ENCODE measurements around the gene FMNL3. TPM values are rescaled to one million over a fixed set of nuclear protein-coding genes. Genes with fewer than 3 reads are reported as not detected.

Gene FMNL3
- total RNA-seq, 1 experiment from 2014 or later = 3.5 TPM

GRCh38 chr12:49636574-49636973, 70.6 kb downstream of the FMNL3 start:
- POLR2A ChIA-PET = interaction anchor here (1.1 to 3.0 kb wide), 2 partner anchors 12 to 105 kb away, joined by 4 to 10 read pairs; partner anchors contain the start of gene TMBIM6

More at GRCh38 chr12:49636574-49636973, 70.6 kb downstream of the FMNL3 start:
- Histone ChIP-seq H3K4me1 (ENCODE audit: control insufficient read depth in 1 of 2, insufficient read depth in 2 of 2, low read length in 2 of 2) (no peaks in the 10 kb centered on the region), H2AFZ (ENCODE audit: low read depth, low read length, poor library complexity, severe bottlenecking) (no peak overlapping the region), H3K9me2 (ENCODE audit: insufficient read depth) (no peaks in the 10 kb centered on the region), H3K9me3 (ENCODE audit: control insufficient read depth in 1 of 2, insufficient read depth in 1 of 2, low read depth in 1 of 2, low read length in 2 of 2) (no peaks in the 10 kb centered on the region), H3K27ac (ENCODE audit: low read depth, low read length) (no peak overlapping the region), H3K4me3 (replicated peaks in 1 of 2; ENCODE audit: low read depth in 1 of 2, low read length in 2 of 2) (no peak overlapping the region), H3K36me3 (ENCODE audit: control insufficient read depth in 1 of 2, insufficient read depth in 2 of 2, low read length in 2 of 2) (0 out of 4 replicates have a peak, but pooled peaks cover 0 to 3% of the 10 kb centered on the region in 2 experiments), H3K4me2 (ENCODE audit: low read length) (no peak overlapping the region), H4K20me1 (ENCODE audit: insufficient read depth) (no peaks in the 10 kb centered on the region), H3K27me3 (ENCODE audit: insufficient read depth, low read length) (no peaks in the 10 kb centered on the region), H3K9ac (ENCODE audit: low read length) (no peak overlapping the region), H3K79me2 (ENCODE audit: insufficient read depth, low read length) (no peaks in the 10 kb centered on the region)
- BruUV-seq (replicated peaks) = no TSS peak
- no peak for ATAC-seq
- TF ChIP-seq YY1 (IDR thresholded peaks at IDR 0.05; ENCODE audit: extremely low read depth, insufficient replicate concordance, low read depth, low read length) (no peak), SP1 (IDR thresholded peaks at IDR 0.05; ENCODE audit: low read depth) (no peak), RAD21 (IDR thresholded peaks at IDR 0.05; ENCODE audit: low read depth) (no peak), POLR2A (IDR thresholded peaks at IDR 0.05; ENCODE audit: borderline replicate concordance, extremely low read depth, insufficient read depth, insufficient read length) (no peak), POLR2AphosphoS5 (IDR thresholded peaks at IDR 0.05; ENCODE audit: low read depth, low read length) (no peak), CTCF (IDR thresholded peaks at IDR 0.05 in 2 of 3, conservative IDR thresholded peaks at IDR 0.05 in 1 of 3; ENCODE audit: borderline replicate concordance in 1 of 3, insufficient read depth in 1 of 3, low read depth in 2 of 3, low read length in 2 of 3) (no peak), REST (IDR thresholded peaks at IDR 0.05; ENCODE audit: low read depth) (no peak), MAX (IDR thresholded peaks at IDR 0.05) (no peak), SRF (IDR thresholded peaks at IDR 0.05; ENCODE audit: low read depth) (no peak), JUND (IDR thresholded peaks at IDR 0.05) (no peak), ATF3 (IDR thresholded peaks at IDR 0.05) (no peak), ZFX (IDR thresholded peaks at IDR 0.05) (no peak), SIN3A (IDR thresholded peaks at IDR 0.05; ENCODE audit: low read depth) (no peak), FOSL1 (IDR thresholded peaks at IDR 0.05; ENCODE audit: low read depth) (no peak), EZH2phosphoT487 (IDR thresholded peaks at IDR 0.05; ENCODE audit: borderline replicate concordance) (no peak), CBX3 (IDR thresholded peaks at IDR 0.05; ENCODE audit: low read depth) (no peak), EGR1 (IDR thresholded peaks at IDR 0.05; ENCODE audit: low read depth) (no peak), CEBPB (IDR thresholded peaks at IDR 0.05; ENCODE audit: low read depth) (no peak)
- DNase-seq (ENCODE audit: low read depth, low spot score) = no peak
- ChIA-PET RAD21 (ENCODE audit: low non-redundant PET in 1 of 2, low total read pairs in 2 of 2, uncharacterized antibody in 2 of 2, unreplicated experiment in 2 of 2) (no interaction called here), CTCF (interaction anchor here (0.9 to 1.4 kb wide), 3 partner anchors 9 to 278 kb away, joined by 3 to 8 read pairs (median 3); no protein-coding TSS in a partner anchor)
- intact Hi-C loops (cut with micrococcal nuclease) = no loop called here
